Esophagus muscularis mucosa (tissue), 4 donors: Measurements from ENCODE around the gene PLXNA3. TPM values are rescaled to one million over a fixed set of nuclear protein-coding genes. Genes with fewer than 3 reads are reported as not detected.

Experiments
- DNase-seq: peaks from one replicate; pipeline ENCODE4 v3.0.0-alpha.2; 2017; ENCODE audit errors: extremely low spot score
- H3K27ac ChIP-seq, 4 donors: fragments of 200-600 bp; sonication (generic); replicated peaks in 1 of 4; 1 replicate in 3 of 4; 2 replicates in 1 of 4; pipeline ENCODE4 v1.5.1; 2016 to 2019; ENCODE audit warnings: mild to moderate bottlenecking in 1 of 4
- H3K27me3 ChIP-seq, 4 donors: fragments of 200-600 bp; sonication (generic); one replicate each; pipeline versions ENCODE4 v1.5.1 to v1.6.0; 2016 to 2019
- H3K36me3 ChIP-seq, 4 donors: fragments of 200-600 bp; sonication (generic); one replicate each; pipeline ENCODE4 v1.5.1; 2016 to 2019
- H3K4me1 ChIP-seq, 4 donors: fragments of 200-600 bp; sonication (generic); one replicate each; pipeline ENCODE4 v1.5.1; 2016 to 2019
- H3K4me3 ChIP-seq, 4 donors: fragments of 200-600 bp; sonication (generic); 1 replicate in 2 of 4; 2 replicates in 2 of 4; pipeline ENCODE4 v1.5.1; 2016 to 2019; ENCODE audit warnings: mild to moderate bottlenecking in 4 of 4, moderate library complexity in 1 of 4
- H3K9me3 ChIP-seq, 4 donors: fragments of 200-600 bp; sonication (generic); 1 replicate in 3 of 4; 2 replicates in 1 of 4; pipeline ENCODE4 v1.5.1; 2016 to 2019
- EP300 ChIP-seq: sonication (generic); formaldehyde crosslinking; IDR thresholded peaks from one replicate; pipeline ENCODE4 v1.6.1; 2017; ENCODE audit warnings: antibody characterized with exemption
- POLR2A ChIP-seq: fragments of 450-650 bp; IDR thresholded peaks from one replicate; pipeline ENCODE4 v1.6.1; 2017; ENCODE audit warnings: antibody characterized with exemption, moderate library complexity, mild to moderate bottlenecking, low read depth
- POLR2AphosphoS5 ChIP-seq, 2 donors: sonication (generic); formaldehyde crosslinking; IDR thresholded peaks; one replicate each; pipeline ENCODE4 v1.6.1; 2017; ENCODE audit warnings: antibody characterized with exemption in 2 of 2
- WGBS: methylation state at CpG from one replicate; pipeline ENCODE4 v1.1.5; 2018; 5-methylcytosine and 5-hydroxymethylcytosine counted together
- intact Hi-C: fragments of 100-400 bp; cut with DNase I; formaldehyde crosslinking; loops from one replicate; pipeline ENCODE4 v1.15.1; 2023
- total RNA-seq, 4 donors: library from RNA; depleted of rRNA; stranded (reverse); fragments of >200 nt; gene quantifications; one replicate each; pipeline versions ENCODE4 v1.1.0 to v1.2.1, GENCODE V29; 2016
- TF ChIP-seq, protein P1 (sequence below), 3 experiments: fragments of 200-600 bp in 2 of 3; fragments of 450-650 bp in 1 of 3; sonication (generic) in 2 of 3; IDR thresholded peaks; one replicate each; pipeline ENCODE4 v1.5.1; 2017 to 2019; ENCODE audit warnings: antibody characterized with exemption in 3 of 3, mild to moderate bottlenecking in 2 of 3, moderate library complexity in 1 of 3

The PLXNA3 gene
- total RNA-seq, 4 donors from 2014 or later: 2.2 to 17.9 (median 4.3) TPM

DNA sequence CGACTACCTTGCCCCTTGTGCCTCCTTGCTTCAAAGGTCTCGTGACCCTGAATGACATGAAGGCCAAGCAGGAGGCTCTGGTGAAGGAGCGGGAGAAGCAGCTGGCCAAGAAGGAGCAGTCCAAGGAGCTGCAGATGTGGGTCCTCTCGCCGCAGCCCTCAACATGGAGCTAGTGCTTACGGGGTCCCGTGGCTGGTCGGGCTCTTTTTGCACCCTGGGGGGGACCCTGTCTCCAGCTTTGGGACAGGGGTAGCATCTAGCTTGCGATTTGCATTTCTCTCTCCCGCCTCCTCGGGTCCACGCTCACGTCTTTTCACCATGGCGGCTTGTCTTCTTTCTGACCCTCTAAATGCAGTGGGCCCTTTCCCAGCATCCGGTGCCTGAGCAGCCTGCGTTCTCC lies 12.3 kb upstream of the PLXNA3 start:
- Histone ChIP-seq H3K4me3 (no peak overlapping the region), H3K9me3 (no peaks in the 10 kb centered on the region), H3K27ac (no peak overlapping the region), H3K36me3 (peaks cover 23 to 67% (median 64%) of the 10 kb centered on the region in 4 donors), H3K27me3 (no peaks in the 10 kb centered on the region), H3K4me1 (peaks cover 12 to 28% (median 26%) of the 10 kb centered on the region in 4 donors)
- DNase-seq: no peak
- intact Hi-C loops: no loop called here
- WGBS: 90% methylated on average over 16 of the region's 16 CpGs
- no peak for TF ChIP-seq POLR2A
- TF ChIP-seq, protein P1, sequence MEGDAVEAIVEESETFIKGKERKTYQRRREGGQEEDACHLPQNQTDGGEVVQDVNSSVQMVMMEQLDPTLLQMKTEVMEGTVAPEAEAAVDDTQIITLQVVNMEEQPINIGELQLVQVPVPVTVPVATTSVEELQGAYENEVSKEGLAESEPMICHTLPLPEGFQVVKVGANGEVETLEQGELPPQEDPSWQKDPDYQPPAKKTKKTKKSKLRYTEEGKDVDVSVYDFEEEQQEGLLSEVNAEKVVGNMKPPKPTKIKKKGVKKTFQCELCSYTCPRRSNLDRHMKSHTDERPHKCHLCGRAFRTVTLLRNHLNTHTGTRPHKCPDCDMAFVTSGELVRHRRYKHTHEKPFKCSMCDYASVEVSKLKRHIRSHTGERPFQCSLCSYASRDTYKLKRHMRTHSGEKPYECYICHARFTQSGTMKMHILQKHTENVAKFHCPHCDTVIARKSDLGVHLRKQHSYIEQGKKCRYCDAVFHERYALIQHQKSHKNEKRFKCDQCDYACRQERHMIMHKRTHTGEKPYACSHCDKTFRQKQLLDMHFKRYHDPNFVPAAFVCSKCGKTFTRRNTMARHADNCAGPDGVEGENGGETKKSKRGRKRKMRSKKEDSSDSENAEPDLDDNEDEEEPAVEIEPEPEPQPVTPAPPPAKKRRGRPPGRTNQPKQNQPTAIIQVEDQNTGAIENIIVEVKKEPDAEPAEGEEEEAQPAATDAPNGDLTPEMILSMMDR (IDR thresholded peaks at IDR 0.05): no peak
- TF ChIP-seq POLR2AphosphoS5 (IDR thresholded peaks at IDR 0.05): no peak
- TF ChIP-seq EP300: no peak

DNA sequence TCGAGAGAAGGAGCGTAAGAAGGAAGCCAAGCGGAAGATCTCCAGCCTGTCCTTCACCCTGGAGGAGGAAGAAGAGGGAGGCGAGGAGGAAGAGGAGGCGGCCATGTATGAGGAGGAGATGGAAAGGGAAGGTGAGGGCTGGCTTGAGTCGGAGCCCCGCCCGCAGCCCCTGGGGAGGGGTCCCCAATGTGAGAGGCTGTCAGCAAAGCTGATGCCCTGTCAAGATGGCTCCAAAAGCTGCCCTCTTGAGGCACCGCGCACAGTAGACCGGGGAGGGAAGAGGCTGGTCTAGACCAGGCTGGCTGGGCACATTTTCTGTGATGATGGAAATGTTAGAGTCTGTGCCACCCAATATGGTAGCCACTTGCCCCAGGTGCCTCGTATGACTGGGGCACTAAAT lies 11.7 kb upstream of the PLXNA3 start:
- peaks cover 12 to 28% (median 26%) of the 10 kb centered on the region in 4 donors for H3K4me1 ChIP-seq
- 86% methylated on average over 12 of the region's 12 CpGs for WGBS
- TF ChIP-seq EP300 (no peak), POLR2A (no peak), POLR2AphosphoS5 (IDR thresholded peaks at IDR 0.05) (no peak)
- TF ChIP-seq, protein P1 (IDR thresholded peaks at IDR 0.05): no peak
- H3K9me3 ChIP-seq: no peaks in the 10 kb centered on the region
- no peak for DNase-seq
- H3K27ac ChIP-seq: no peak overlapping the region
- peaks cover 23 to 65% (median 63%) of the 10 kb centered on the region in 4 donors for H3K36me3 ChIP-seq
- H3K27me3 ChIP-seq: no peaks in the 10 kb centered on the region
- no peak overlapping the region for H3K4me3 ChIP-seq
- intact Hi-C loops: no loop called here

DNA sequence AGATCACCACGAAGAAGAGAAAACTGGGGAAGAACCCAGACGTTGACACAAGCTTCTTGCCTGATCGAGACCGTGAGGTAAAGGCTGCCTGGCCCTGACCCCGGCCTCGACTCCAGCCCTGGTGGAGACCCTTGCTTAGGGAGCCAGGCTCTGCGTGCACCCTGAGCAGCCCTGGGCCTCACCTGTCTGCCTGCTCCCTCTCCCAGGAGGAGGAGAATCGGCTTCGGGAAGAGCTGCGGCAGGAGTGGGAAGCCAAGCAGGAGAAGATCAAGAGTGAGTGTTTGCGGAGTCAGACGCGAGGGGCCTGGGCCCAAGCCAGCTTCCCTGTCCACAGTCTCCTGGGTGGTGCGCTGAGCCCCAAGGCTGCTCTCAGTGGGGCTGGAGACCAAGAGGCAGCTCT lies 9.6 kb upstream of the PLXNA3 start:
- no peak for TF ChIP-seq POLR2A
- TF ChIP-seq, protein P1 (IDR thresholded peaks at IDR 0.05): no peak
- TF ChIP-seq POLR2AphosphoS5 (IDR thresholded peaks at IDR 0.05): no peak
- TF ChIP-seq EP300: no peak
- intact Hi-C loops: no loop called here
- Histone ChIP-seq H3K27ac (no peak overlapping the region), H3K36me3 (peaks cover 19 to 52% (median 49%) of the 10 kb centered on the region in 4 donors), H3K4me3 (no peak overlapping the region), H3K4me1 (peaks cover 9 to 23% (median 21%) of the 10 kb centered on the region in 4 donors), H3K27me3 (no peaks in the 10 kb centered on the region), H3K9me3 (no peaks in the 10 kb centered on the region)
- 79% methylated on average over 11 of the region's 14 CpGs for WGBS
- DNase-seq: no peak

DNA sequence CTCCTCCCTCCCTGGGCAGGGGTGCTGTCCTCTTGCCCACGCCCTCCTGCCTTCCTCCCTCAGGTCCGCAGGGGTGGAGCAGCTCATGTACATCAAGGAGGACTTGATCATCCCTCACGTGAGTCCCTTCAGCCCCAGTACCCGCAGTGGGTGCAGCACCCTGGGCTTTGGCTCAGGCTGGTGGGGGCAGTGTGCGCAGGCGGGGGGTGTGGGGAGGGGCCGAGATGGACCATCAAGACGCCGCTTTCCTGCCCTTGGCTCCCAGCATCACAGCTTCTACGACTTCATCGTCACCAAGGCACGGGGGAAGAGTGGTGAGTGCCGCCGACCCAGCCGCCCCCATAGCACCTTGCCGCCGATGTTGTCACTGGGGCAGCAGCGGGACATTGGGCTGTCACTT lies 8.5 kb upstream of the PLXNA3 start:
- peaks cover 7 to 19% (median 16%) of the 10 kb centered on the region in 4 donors for H3K4me1 ChIP-seq
- intact Hi-C loops: no loop called here
- peaks cover 19 to 52% (median 49%) of the 10 kb centered on the region in 4 donors for H3K36me3 ChIP-seq
- H3K9me3 ChIP-seq: no peaks in the 10 kb centered on the region
- no peak for DNase-seq
- TF ChIP-seq, protein P1 (IDR thresholded peaks at IDR 0.05): no peak
- TF ChIP-seq POLR2A (no peak), POLR2AphosphoS5 (IDR thresholded peaks at IDR 0.05) (no peak), EP300 (no peak)
- no peak overlapping the region for H3K27ac ChIP-seq
- no peak overlapping the region for H3K4me3 ChIP-seq
- H3K27me3 ChIP-seq: no peaks in the 10 kb centered on the region
- 86% methylated on average over 12 of the region's 18 CpGs for WGBS

DNA sequence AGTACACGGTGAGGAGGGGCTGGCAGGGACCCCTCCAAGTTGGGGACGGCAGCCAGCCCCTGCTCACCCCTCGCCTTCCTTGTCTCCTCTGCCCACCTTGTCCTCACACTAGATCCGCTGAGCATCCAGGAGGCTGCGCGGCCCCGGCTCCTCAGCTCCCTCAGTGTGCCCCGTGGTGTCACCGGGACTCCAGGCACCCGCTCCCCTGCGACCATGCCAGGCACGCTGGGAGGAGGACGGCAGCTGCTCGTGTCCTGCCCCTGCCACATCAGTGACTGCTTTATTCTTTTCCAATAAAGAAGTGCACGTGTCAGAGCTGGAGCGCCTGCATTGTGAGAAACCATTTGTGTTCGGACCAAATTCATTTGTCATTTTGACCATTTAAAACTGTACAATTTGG lies 7.8 kb upstream of the PLXNA3 start:
- peaks cover under 1 to 12% (median 9%) of the 10 kb centered on the region in 4 donors for H3K4me1 ChIP-seq
- H3K27ac ChIP-seq: no peak overlapping the region
- no peak for DNase-seq
- H3K36me3 ChIP-seq: peaks cover 19 to 52% (median 49%) of the 10 kb centered on the region in 4 donors
- TF ChIP-seq POLR2A (no peak), POLR2AphosphoS5 (IDR thresholded peaks at IDR 0.05) (no peak), EP300 (no peak)
- TF ChIP-seq, protein P1 (IDR thresholded peaks at IDR 0.05): no peak
- no peak overlapping the region for H3K4me3 ChIP-seq
- WGBS: 91% methylated on average over 17 of the region's 17 CpGs
- no peaks in the 10 kb centered on the region for H3K9me3 ChIP-seq
- intact Hi-C loops: no loop called here
- H3K27me3 ChIP-seq: no peaks in the 10 kb centered on the region
